ENCODE data around the gene PNMA1. TPM values are rescaled to one million over a fixed set of nuclear protein-coding genes. Genes with fewer than 3 reads are reported as not detected.
A peak's percentile ranks its signal among the peaks of the same experiment; 100 is the strongest.

The PNMA1 gene
- total and polyA plus RNA-seq, 2 of the 13 experiments (the other 11 are each of a cell fraction or from before 2014, with no cell fraction given) = 7.0 to 8.3 TPM

DNA sequence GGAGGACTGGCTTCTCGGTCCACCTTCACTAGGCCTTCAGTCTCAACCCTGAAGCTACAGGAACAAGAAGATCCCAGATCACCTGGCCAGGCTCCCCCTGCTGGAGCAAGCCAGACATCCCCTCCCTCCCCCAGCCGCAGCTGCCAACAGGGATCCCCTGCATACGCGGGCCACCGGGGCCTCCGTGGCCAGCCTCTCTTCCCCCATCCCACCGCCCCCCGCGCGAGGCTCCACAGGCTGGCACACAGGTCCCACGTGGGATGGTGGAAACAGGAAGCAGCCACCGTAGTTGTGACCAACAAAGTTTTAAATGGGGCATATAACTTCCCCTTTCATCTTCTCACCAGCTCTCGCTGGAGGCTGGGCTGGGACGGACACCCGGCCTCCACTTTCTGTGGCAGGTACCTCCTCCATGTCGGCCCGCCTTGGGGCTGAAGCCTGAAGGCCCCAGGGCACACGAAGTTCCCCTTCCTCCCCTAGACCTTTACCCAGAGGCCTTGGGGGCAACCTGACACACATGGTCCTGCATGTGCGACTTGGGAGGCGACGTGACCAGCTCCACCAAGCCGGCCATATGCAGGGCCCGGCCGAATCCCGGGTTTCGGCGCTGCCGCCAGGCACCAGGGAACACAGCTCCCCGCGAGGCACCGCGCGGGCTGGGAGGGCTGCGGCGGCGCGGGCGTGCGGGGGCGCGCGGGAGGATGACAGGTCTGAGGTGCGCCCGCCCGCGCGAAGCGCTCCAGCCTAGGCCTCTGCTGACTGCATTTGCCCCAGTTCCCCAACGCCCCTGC lies 44.4 kb upstream of the PNMA1 start (continued):
- TF ChIP-seq ZIK1 (CRISPR knock-in tag; IDR thresholded peaks at IDR 0.05; ENCODE audit: borderline replicate concordance, low read depth) (no peak), DR1 (CRISPR knock-in tag; IDR thresholded peaks at IDR 0.05) (no peak), ZNF704 (CRISPR knock-in tag; IDR thresholded peaks at IDR 0.05; ENCODE audit: borderline replicate concordance) (no peak), ZMYM4 (CRISPR knock-in tag; IDR thresholded peaks at IDR 0.05) (0 out of 2 replicates have a peak, but pooled peaks have one; percentile 12), ZBED4 (CRISPR knock-in tag; IDR thresholded peaks at IDR 0.05; ENCODE audit: borderline replicate concordance) (no peak), ZSCAN20 (CRISPR knock-in tag; IDR thresholded peaks at IDR 0.05; ENCODE audit: borderline replicate concordance) (no peak), MTF1 (CRISPR knock-in tag; IDR thresholded peaks at IDR 0.05) (no peak), RELA (CRISPR knock-in tag; IDR thresholded peaks at IDR 0.05) (no peak), HCFC1 (IDR thresholded peaks at IDR 0.05; ENCODE audit: low read depth, low read length) (no peak), ZNF354B (CRISPR knock-in tag; IDR thresholded peaks at IDR 0.05) (no peak), ZNF143 (CRISPR knock-in tag; IDR thresholded peaks at IDR 0.05) (no peak), SALL2 (CRISPR knock-in tag; IDR thresholded peaks at IDR 0.05) (no peak), NCOA1 (CRISPR knock-in tag; IDR thresholded peaks at IDR 0.05) (peak; percentile 61; the same call in 1 of the 2 replicates), SRY (CRISPR knock-in tag; IDR thresholded peaks at IDR 0.05) (no peak), ZSCAN30 (CRISPR knock-in tag; IDR thresholded peaks at IDR 0.05) (no peak), NBN (conservative IDR thresholded peaks at IDR 0.05) (no peak), RBM39 (IDR thresholded peaks at IDR 0.05; ENCODE audit: low read depth, low read length, poor library complexity, severe bottlenecking) (no peak), ZNF446 (CRISPR knock-in tag; IDR thresholded peaks at IDR 0.05) (peak; percentile 65; the same call in 1 of the 2 replicates), REPIN1 (CRISPR knock-in tag; IDR thresholded peaks at IDR 0.05; ENCODE audit: borderline replicate concordance, low read depth) (no peak)
- TF ChIP-seq, protein P1, sequence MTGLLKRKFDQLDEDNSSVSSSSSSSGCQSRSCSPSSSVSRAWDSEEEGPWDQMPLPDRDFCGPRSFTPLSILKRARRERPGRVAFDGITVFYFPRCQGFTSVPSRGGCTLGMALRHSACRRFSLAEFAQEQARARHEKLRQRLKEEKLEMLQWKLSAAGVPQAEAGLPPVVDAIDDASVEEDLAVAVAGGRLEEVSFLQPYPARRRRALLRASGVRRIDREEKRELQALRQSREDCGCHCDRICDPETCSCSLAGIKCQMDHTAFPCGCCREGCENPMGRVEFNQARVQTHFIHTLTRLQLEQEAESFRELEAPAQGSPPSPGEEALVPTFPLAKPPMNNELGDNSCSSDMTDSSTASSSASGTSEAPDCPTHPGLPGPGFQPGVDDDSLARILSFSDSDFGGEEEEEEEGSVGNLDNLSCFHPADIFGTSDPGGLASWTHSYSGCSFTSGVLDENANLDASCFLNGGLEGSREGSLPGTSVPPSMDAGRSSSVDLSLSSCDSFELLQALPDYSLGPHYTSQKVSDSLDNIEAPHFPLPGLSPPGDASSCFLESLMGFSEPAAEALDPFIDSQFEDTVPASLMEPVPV (CRISPR knock-in tag; IDR thresholded peaks at IDR 0.05) = no peak; the same call in 1 of the 2 replicates
- TF ChIP-seq, protein P2, sequence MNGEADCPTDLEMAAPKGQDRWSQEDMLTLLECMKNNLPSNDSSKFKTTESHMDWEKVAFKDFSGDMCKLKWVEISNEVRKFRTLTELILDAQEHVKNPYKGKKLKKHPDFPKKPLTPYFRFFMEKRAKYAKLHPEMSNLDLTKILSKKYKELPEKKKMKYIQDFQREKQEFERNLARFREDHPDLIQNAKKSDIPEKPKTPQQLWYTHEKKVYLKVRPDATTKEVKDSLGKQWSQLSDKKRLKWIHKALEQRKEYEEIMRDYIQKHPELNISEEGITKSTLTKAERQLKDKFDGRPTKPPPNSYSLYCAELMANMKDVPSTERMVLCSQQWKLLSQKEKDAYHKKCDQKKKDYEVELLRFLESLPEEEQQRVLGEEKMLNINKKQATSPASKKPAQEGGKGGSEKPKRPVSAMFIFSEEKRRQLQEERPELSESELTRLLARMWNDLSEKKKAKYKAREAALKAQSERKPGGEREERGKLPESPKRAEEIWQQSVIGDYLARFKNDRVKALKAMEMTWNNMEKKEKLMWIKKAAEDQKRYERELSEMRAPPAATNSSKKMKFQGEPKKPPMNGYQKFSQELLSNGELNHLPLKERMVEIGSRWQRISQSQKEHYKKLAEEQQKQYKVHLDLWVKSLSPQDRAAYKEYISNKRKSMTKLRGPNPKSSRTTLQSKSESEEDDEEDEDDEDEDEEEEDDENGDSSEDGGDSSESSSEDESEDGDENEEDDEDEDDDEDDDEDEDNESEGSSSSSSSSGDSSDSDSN (CRISPR knock-in tag; IDR thresholded peaks at IDR 0.05) = peak; percentile 54

Data from HepG2 (cell line).